Memory B cell (primary cell): ENCODE measurements around the gene ANKRD37.

Source experiments
- ATAC-seq: fragments of 150-1000 bp; cut with Tn5 transposase; 2 replicates; pipeline ENCODE4 v1.10.0; 2021; ENCODE audit warnings: low read depth, mild to moderate bottlenecking, moderate library complexity
- DNase-seq, 2 donors: peaks; one replicate each; pipeline ENCODE4 v3.0.0; 2022; ENCODE audit warnings: low spot score in 2 of 2
- H3K27ac Mint-ChIP-seq: one replicate; pipeline ENCODE4 v1.8.0; 2022; ENCODE audit warnings: mild to moderate bottlenecking, moderate library complexity, mixed read lengths
- H3K27me3 Mint-ChIP-seq: one replicate; pipeline ENCODE4 v1.8.0; 2022; ENCODE audit warnings: mixed read lengths
- H3K36me3 Mint-ChIP-seq: one replicate; pipeline ENCODE4 v1.8.0; 2022; ENCODE audit warnings: mild to moderate bottlenecking, mixed read lengths
- H3K4me1 Mint-ChIP-seq: one replicate; pipeline ENCODE4 v1.8.0; 2022; ENCODE audit warnings: mixed read lengths
- H3K4me3 Mint-ChIP-seq: one replicate; pipeline ENCODE4 v1.8.0; 2022; ENCODE audit warnings: mild to moderate bottlenecking, moderate library complexity, mixed read lengths
- H3K9me3 Mint-ChIP-seq: one replicate; pipeline ENCODE4 v1.8.0; 2022; ENCODE audit warnings: mixed read lengths

ANKRD37 gene

GRCh38 chr4:185421366-185422124, 24.9 kb downstream of the ANKRD37 start:
- ATAC-seq (no peak), DNase-seq (no peak)
- Mint-ChIP-seq H3K4me3 (no peak overlapping the region), H3K27ac (no peak overlapping the region), H3K36me3 (peaks cover 19% of the 10 kb centered on the region), H3K9me3 (no peaks in the 10 kb centered on the region), H3K27me3 (no peaks in the 10 kb centered on the region), H3K4me1 (peaks cover 20% of the 10 kb centered on the region)

- Mint-ChIP-seq H3K36me3 (peaks cover 8% of the 10 kb centered on the region), H3K9me3 (no peaks in the 10 kb centered on the region), H3K4me1 (peaks cover 20% of the 10 kb centered on the region), H3K27ac (peak overlapping the region; percentile 96), H3K27me3 (peaks cover 3% of the 10 kb centered on the region), H3K4me3 (peak overlapping the region; percentile 86)
- ATAC-seq (no peak), DNase-seq (peak in 1 of 2 donors; percentile 20)
Observed at GRCh38 chr4:185424905-185425646, 28.4 kb downstream of the ANKRD37 start.

GRCh38 chr4:185425647-185426352, 29.2 kb downstream of the ANKRD37 start, which contains the start of gene UFSP2:
TSS of gene UFSP2 (minus strand) at chr4:185425964. CDS start at chr4:185425868, 96 bp downstream.
- Mint-ChIP-seq H3K36me3 (peaks cover 8% of the 10 kb centered on the region), H3K4me3 (peak within 1 kb of the TSS; percentile 86), H3K4me1 (peaks cover 20% of the 10 kb centered on the region), H3K27me3 (peaks cover 3% of the 10 kb centered on the region), H3K9me3 (no peaks in the 10 kb centered on the region), H3K27ac (peak within 1 kb of the TSS; percentile 96)
- peak; percentile 91 to 98 for DNase-seq
- peak; percentile 84 for ATAC-seq

GRCh38 chr4:185426960-185427688, 30.5 kb downstream of the ANKRD37 start:
- H3K36me3 Mint-ChIP-seq: peaks cover under 1% of the 10 kb centered on the region
- peaks cover 14% of the 10 kb centered on the region for H3K4me1 Mint-ChIP-seq
- DNase-seq (no peak), ATAC-seq (no peak)
- no peak overlapping the region for H3K4me3 Mint-ChIP-seq
- peaks cover 4% of the 10 kb centered on the region for H3K27me3 Mint-ChIP-seq
- H3K9me3 Mint-ChIP-seq: no peaks in the 10 kb centered on the region
- peak overlapping the region; percentile 96 for H3K27ac Mint-ChIP-seq

GRCh38 chr4:185429660-185430059, 33.0 kb downstream of the ANKRD37 start:
- Mint-ChIP-seq H3K4me1 (peaks cover 9% of the 10 kb centered on the region), H3K27me3 (peaks cover 4% of the 10 kb centered on the region), H3K27ac (no peak overlapping the region), H3K9me3 (no peaks in the 10 kb centered on the region), H3K4me3 (no peak overlapping the region), H3K36me3 (no peaks in the 10 kb centered on the region)
- ATAC-seq (no peak), DNase-seq (no peak)

- no peak for DNase-seq
- ATAC-seq: no peak
- no peaks in the 10 kb centered on the region for H3K9me3 Mint-ChIP-seq
- peaks cover 1% of the 10 kb centered on the region for H3K27me3 Mint-ChIP-seq
- H3K27ac Mint-ChIP-seq: no peak overlapping the region
- H3K4me3 Mint-ChIP-seq: no peak overlapping the region
- no peaks in the 10 kb centered on the region for H3K36me3 Mint-ChIP-seq
- no peaks in the 10 kb centered on the region for H3K4me1 Mint-ChIP-seq
Observed at GRCh38 chr4:185435466-185435865, 38.8 kb downstream of the ANKRD37 start.

- no peak for DNase-seq
- no peak overlapping the region for H3K4me3 Mint-ChIP-seq
- H3K27ac Mint-ChIP-seq: no peak overlapping the region
- no peaks in the 10 kb centered on the region for H3K4me1 Mint-ChIP-seq
- no peak for ATAC-seq
- H3K36me3 Mint-ChIP-seq: no peaks in the 10 kb centered on the region
- peaks cover under 1% of the 10 kb centered on the region for H3K27me3 Mint-ChIP-seq
- no peaks in the 10 kb centered on the region for H3K9me3 Mint-ChIP-seq
Observed at GRCh38 chr4:185437809-185438208, 41.2 kb downstream of the ANKRD37 start.

- Mint-ChIP-seq H3K27ac (no peak overlapping the region), H3K4me1 (no peaks in the 10 kb centered on the region), H3K9me3 (no peaks in the 10 kb centered on the region), H3K4me3 (no peak overlapping the region), H3K36me3 (no peaks in the 10 kb centered on the region), H3K27me3 (peaks cover 4% of the 10 kb centered on the region)
- DNase-seq: no peak
- no peak for ATAC-seq
Observed at GRCh38 chr4:185441479-185441878, 44.8 kb downstream of the ANKRD37 start.

- Mint-ChIP-seq H3K36me3 (no peaks in the 10 kb centered on the region), H3K9me3 (no peaks in the 10 kb centered on the region), H3K4me1 (no peaks in the 10 kb centered on the region), H3K27ac (no peak overlapping the region), H3K4me3 (no peak overlapping the region), H3K27me3 (peaks cover 6% of the 10 kb centered on the region)
- ATAC-seq (no peak), DNase-seq (no peak)
Observed at GRCh38 chr4:185445209-185445608, 48.6 kb downstream of the ANKRD37 start.
